GM19324 (cell line): ENCODE results near the gene TSHZ2.
"Not testable (repeated sequence)": the region's sequence is repeated elsewhere in the genome, so short reads cannot be mapped to it uniquely, and the experiment has no call there.

Experiments
- ATAC-seq: cut with Tn5 transposase; IDR thresholded peaks from one replicate; pipeline ENCODE4 v1.9.1; 2021; ENCODE audit warnings: mild to moderate bottlenecking, moderate library complexity; ENCODE audit not compliant: unreplicated experiment, low FRiP score

TSHZ2 gene

GRCh38 chr20:53510704-53511103, 538.5 kb downstream of the TSHZ2 start:
- no peak for ATAC-seq

GRCh38 chr20:53512076-53512475, 539.9 kb downstream of the TSHZ2 start:
- no peak for ATAC-seq

- no peak for ATAC-seq
Observed at GRCh38 chr20:53513168-53513488, 541.0 kb downstream of the TSHZ2 start.

GRCh38 chr20:53513489-53514298, 541.5 kb downstream of the TSHZ2 start:
- ATAC-seq: no peak

GRCh38 chr20:53515749-53516148, 543.6 kb downstream of the TSHZ2 start:
- no peak for ATAC-seq

- ATAC-seq: no peak
Observed at GRCh38 chr20:53517146-53517545, 545.0 kb downstream of the TSHZ2 start.

- ATAC-seq: not testable (repeated sequence)
Observed at GRCh38 chr20:53521421-53521820, 549.3 kb downstream of the TSHZ2 start.

- ATAC-seq: no peak
Observed at GRCh38 chr20:53522026-53522425, 549.9 kb downstream of the TSHZ2 start.

GRCh38 chr20:53522696-53523095, 550.5 kb downstream of the TSHZ2 start:
- ATAC-seq: no peak

- ATAC-seq: not testable (repeated sequence)
Observed at GRCh38 chr20:53523615-53524014, 551.5 kb downstream of the TSHZ2 start.

- ATAC-seq: no peak
Observed at GRCh38 chr20:53524589-53525312, 552.6 kb downstream of the TSHZ2 start.

GRCh38 chr20:53527196-53527595, 555.0 kb downstream of the TSHZ2 start:
- ATAC-seq: no peak

GRCh38 chr20:53529658-53530057, 557.5 kb downstream of the TSHZ2 start:
- ATAC-seq: no peak

- no peak for ATAC-seq
Observed at GRCh38 chr20:53530440-53530839, 558.3 kb downstream of the TSHZ2 start.

GRCh38 chr20:53532654-53533312, 560.6 kb downstream of the TSHZ2 start:
- not testable (repeated sequence) for ATAC-seq

GRCh38 chr20:53533500-53533899, 561.3 kb downstream of the TSHZ2 start:
- ATAC-seq: no peak

- no peak for ATAC-seq
Observed at GRCh38 chr20:53534037-53534436, 561.9 kb downstream of the TSHZ2 start.

- ATAC-seq: no peak
Observed at GRCh38 chr20:53535878-53536277, 563.7 kb downstream of the TSHZ2 start.

GRCh38 chr20:53536382-53536781, 564.2 kb downstream of the TSHZ2 start:
- ATAC-seq: not testable (repeated sequence)

- no peak for ATAC-seq
Observed at GRCh38 chr20:53539516-53539915, 567.4 kb downstream of the TSHZ2 start.
